Measurements from ENCODE around the gene ETV1.

DNA sequence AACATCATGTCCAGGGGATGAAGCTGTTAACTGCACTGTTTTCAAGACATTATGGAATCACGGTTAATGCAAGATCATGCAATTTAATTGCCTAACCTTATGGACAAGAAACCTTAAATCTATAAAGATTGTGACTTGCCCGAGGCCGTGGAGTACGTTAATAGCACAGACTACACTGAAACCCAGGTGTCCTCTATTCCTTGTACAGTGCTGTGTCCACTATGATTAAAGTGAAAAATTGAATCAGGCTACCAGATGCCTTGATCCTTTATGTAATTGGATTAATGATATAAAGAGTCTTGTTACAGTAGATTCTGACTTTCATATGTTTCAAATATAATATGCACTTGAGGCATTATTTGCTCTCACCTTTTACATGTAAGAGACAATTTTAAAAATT is 33.9 kb upstream of the ETV1 start:
- TF ChIP-seq, protein P1, sequence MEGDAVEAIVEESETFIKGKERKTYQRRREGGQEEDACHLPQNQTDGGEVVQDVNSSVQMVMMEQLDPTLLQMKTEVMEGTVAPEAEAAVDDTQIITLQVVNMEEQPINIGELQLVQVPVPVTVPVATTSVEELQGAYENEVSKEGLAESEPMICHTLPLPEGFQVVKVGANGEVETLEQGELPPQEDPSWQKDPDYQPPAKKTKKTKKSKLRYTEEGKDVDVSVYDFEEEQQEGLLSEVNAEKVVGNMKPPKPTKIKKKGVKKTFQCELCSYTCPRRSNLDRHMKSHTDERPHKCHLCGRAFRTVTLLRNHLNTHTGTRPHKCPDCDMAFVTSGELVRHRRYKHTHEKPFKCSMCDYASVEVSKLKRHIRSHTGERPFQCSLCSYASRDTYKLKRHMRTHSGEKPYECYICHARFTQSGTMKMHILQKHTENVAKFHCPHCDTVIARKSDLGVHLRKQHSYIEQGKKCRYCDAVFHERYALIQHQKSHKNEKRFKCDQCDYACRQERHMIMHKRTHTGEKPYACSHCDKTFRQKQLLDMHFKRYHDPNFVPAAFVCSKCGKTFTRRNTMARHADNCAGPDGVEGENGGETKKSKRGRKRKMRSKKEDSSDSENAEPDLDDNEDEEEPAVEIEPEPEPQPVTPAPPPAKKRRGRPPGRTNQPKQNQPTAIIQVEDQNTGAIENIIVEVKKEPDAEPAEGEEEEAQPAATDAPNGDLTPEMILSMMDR (IDR thresholded peaks at IDR 0.05) = no peak
- no peak for TF ChIP-seq POLR2A (IDR thresholded peaks at IDR 0.05)
